HG02642 (cell line): Measurements from ENCODE around the gene AIF1.

Experiments
- ATAC-seq: cut with Tn5 transposase; IDR thresholded peaks from one replicate; pipeline ENCODE4 v1.9.1; 2021; ENCODE audit warnings: mild to moderate bottlenecking; ENCODE audit not compliant: unreplicated experiment, poor library complexity

The AIF1 gene

DNA sequence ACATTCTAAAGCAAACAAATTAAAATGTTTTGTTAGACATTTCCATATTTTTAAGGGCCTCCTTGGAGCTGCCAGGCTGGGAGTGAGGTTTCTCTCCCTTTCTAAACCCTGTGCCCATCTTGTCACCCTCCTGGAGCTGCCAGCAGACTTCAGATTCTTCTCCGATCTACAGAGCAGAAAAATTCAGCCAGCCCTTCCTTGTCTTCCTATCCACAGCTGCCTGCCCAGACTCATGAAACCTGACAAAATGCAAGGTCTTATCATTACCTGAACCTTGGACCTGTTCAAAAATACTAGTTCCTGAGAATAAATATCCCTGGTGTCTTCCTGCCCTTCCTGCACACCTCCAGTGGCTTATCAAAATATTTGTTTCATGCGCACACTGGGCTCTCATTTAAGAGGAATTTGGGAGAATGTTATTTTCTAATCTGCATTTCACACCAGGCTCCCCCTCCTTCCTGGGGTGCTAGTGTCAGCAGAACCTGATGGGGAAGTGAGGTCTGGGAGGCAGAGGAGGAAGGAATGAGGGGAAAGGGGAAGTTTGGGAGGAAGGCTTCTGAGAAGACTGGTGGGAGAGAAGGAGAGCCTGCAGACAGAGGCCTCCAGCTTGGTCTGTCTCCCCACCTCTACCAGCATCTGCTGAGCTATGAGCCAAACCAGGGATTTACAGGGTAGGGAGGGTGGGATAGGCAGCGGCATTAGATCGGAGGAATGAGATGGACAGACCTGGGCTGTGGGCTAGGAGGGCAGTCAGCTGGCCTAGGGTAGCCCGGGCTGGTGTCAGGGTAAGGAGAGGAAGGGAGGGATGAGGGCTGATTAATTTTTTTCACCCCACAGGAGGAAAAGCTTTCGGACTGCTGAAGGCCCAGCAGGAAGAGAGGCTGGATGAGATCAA lies at the start of gene AIF1:
Gene AIF1 (plus strand): TSS at position 551 of the 895 bp plus-strand sequence. CDS start 96 bp downstream, at position 647.
- ATAC-seq = no peak

DNA sequence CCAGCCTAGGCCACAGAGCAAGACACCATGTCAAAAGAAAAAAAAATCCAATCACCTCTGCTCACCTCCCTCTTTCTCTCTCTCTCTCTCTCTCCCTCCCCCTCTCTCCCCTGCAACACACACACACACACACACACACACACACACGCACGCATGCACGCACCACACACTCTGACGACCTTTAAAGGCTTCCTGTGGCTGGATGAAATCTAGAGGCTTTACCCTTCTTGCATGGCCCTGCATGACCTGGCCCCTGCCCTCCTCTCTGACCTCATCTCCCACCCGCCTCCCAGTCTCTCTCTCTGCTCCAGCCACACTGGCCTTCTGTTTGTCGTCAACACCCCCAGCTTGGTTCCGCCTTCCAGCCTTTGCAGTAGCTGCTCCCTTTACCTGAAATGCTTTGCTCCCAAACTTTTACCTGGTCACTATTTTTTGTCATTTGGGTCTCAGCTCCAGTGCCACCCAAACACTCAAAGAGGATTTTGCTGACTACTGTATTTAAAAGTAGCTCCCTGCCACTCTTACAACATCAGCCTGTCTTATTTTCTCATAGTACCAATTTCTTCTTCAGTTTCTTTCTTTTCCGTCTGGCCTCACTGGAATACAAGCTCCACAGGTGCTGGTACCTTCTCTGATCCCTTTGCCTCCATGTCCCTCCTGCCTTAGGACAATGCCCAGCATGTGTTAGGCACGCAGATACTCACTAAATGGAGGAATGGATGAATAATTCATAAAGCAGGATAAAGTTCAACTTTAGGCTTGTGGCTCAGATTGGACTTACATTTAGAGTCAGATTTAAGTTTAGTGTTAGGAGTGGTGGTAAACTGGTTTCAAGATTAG lies 47.3 kb upstream of the AIF1 start:
- no peak for ATAC-seq

DNA sequence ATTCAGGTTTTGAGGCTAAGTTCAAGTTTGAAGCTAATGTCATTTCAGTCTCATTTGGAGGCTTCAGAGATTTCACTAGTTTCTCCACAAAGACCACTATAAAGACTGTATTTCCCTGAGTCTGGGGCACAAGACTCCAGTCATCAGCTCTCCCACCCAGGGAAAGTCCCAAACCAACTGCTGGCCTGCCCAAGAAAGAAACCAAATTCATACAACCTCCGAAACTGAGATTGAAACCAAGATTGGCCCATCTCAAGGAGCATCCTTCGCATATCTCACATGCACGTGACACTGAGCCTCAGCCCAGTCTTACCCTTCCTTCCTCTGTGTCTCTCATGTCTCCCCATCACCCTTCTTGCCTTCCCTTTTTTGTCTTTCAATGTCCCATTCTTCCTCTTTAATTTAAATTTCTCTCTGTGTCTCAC lies 46.5 kb upstream of the AIF1 start:
- ATAC-seq = peak; percentile 63

DNA sequence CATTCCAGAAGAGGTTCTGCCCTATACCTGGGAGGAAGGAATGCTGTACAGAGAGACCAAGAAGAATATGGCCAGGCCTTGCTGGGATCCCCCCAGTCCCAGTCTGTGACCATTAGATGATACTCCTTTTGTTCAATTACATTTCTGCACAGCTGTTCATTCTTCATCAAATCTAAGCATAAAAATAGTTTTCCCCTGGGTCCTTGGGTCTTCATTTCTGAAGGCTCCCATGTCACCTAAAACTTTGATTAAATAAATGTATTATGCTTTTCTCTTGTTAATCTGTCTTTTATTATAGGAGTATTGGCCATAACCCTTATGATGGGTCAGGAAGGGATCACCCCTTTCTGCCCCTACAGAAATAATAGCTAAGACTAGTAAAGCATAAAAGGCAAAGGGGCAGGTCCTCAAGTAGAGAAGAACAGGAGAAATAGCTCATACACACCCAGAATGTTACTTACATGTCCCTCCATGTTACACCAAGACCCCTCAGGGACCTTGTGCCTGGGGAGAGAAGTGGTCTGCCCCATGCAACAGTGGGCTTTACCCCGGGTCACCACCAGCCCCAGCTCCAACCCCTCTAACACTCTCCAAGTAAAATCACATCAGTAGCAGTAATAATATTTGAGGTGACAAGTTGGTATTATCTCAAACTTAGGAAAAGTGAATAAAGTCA lies 45.0 kb upstream of the AIF1 start:
- ATAC-seq = no peak

DNA sequence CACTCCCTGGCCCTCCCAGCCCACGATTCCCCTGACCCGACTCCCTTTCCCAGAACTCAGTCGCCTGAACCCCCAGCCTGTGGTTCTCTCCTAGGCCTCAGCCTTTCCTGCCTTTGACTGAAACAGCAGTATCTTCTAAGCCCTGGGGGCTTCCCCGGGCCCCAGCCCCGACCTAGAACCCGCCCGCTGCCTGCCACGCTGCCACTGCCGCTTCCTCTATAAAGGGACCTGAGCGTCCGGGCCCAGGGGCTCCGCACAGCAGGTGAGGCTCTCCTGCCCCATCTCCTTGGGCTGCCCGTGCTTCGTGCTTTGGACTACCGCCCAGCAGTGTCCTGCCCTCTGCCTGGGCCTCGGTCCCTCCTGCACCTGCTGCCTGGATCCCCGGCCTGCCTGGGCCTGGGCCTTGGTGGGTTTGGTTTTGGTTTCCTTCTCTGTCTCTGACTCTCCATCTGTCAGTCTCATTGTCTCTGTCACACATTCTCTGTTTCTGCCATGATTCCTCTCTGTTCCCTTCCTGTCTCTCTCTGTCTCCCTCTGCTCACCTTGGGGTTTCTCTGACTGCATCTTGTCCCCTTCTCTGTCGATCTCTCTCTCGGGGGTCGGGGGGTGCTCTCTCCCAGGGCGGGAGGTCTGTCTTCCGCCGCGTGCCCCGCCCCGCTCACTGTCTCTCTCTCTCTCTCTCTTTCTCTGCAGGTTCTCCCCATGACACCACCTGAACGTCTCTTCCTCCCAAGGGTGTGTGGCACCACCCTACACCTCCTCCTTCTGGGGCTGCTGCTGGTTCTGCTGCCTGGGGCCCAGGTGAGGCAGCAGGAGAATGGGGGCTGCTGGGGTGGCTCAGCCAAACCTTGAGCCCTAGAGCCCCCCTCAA lies 42.8 kb upstream of the AIF1 start, which contains the start of gene LTA:
Gene LTA (plus strand): TSS at position 249 of the 871 bp plus-strand sequence. CDS start 454 bp downstream, at position 703.
- peak; percentile 36 for ATAC-seq

DNA sequence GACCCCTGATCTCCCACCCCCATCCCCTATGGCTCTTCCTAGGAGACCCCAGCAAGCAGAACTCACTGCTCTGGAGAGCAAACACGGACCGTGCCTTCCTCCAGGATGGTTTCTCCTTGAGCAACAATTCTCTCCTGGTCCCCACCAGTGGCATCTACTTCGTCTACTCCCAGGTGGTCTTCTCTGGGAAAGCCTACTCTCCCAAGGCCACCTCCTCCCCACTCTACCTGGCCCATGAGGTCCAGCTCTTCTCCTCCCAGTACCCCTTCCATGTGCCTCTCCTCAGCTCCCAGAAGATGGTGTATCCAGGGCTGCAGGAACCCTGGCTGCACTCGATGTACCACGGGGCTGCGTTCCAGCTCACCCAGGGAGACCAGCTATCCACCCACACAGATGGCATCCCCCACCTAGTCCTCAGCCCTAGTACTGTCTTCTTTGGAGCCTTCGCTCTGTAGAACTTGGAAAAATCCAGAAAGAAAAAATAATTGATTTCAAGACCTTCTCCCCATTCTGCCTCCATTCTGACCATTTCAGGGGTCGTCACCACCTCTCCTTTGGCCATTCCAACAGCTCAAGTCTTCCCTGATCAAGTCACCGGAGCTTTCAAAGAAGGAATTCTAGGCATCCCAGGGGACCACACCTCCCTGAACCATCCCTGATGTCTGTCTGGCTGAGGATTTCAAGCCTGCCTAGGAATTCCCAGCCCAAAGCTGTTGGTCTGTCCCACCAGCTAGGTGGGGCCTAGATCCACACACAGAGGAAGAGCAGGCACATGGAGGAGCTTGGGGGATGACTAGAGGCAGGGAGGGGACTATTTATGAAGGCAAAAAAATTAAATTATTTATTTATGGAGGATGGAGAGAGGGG lies 41.6 kb upstream of the AIF1 start:
- ATAC-seq = no peak

DNA sequence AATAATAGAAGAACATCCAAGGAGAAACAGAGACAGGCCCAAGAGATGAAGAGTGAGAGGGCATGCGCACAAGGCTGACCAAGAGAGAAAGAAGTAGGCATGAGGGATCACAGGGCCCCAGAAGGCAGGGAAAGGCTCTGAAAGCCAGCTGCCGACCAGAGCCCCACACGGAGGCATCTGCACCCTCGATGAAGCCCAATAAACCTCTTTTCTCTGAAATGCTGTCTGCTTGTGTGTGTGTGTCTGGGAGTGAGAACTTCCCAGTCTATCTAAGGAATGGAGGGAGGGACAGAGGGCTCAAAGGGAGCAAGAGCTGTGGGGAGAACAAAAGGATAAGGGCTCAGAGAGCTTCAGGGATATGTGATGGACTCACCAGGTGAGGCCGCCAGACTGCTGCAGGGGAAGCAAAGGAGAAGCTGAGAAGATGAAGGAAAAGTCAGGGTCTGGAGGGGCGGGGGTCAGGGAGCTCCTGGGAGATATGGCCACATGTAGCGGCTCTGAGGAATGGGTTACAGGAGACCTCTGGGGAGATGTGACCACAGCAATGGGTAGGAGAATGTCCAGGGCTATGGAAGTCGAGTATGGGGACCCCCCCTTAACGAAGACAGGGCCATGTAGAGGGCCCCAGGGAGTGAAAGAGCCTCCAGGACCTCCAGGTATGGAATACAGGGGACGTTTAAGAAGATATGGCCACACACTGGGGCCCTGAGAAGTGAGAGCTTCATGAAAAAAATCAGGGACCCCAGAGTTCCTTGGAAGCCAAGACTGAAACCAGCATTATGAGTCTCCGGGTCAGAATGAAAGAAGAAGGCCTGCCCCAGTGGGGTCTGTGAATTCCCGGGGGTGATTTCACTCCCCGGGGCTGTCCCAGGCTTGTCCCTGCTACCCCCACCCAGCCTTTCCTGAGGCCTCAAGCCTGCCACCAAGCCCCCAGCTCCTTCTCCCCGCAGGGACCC lies 40.6 kb upstream of the AIF1 start:
- no peak for ATAC-seq

DNA sequence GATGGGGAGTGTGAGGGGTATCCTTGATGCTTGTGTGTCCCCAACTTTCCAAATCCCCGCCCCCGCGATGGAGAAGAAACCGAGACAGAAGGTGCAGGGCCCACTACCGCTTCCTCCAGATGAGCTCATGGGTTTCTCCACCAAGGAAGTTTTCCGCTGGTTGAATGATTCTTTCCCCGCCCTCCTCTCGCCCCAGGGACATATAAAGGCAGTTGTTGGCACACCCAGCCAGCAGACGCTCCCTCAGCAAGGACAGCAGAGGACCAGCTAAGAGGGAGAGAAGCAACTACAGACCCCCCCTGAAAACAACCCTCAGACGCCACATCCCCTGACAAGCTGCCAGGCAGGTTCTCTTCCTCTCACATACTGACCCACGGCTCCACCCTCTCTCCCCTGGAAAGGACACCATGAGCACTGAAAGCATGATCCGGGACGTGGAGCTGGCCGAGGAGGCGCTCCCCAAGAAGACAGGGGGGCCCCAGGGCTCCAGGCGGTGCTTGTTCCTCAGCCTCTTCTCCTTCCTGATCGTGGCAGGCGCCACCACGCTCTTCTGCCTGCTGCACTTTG lies 39.6 kb upstream of the AIF1 start, which contains the start of gene TNF:
Gene TNF (plus strand): TSS at position 231 of the 567 bp plus-strand sequence. CDS start 177 bp downstream, at position 408.
- ATAC-seq = no peak

DNA sequence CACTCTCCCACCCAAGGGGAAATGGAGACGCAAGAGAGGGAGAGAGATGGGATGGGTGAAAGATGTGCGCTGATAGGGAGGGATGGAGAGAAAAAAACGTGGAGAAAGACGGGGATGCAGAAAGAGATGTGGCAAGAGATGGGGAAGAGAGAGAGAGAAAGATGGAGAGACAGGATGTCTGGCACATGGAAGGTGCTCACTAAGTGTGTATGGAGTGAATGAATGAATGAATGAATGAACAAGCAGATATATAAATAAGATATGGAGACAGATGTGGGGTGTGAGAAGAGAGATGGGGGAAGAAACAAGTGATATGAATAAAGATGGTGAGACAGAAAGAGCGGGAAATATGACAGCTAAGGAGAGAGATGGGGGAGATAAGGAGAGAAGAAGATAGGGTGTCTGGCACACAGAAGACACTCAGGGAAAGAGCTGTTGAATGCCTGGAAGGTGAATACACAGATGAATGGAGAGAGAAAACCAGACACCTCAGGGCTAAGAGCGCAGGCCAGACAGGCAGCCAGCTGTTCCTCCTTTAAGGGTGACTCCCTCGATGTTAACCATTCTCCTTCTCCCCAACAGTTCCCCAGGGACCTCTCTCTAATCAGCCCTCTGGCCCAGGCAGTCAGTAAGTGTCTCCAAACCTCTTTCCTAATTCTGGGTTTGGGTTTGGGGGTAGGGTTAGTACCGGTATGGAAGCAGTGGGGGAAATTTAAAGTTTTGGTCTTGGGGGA lies 38.9 kb upstream of the AIF1 start:
- no peak for ATAC-seq

DNA sequence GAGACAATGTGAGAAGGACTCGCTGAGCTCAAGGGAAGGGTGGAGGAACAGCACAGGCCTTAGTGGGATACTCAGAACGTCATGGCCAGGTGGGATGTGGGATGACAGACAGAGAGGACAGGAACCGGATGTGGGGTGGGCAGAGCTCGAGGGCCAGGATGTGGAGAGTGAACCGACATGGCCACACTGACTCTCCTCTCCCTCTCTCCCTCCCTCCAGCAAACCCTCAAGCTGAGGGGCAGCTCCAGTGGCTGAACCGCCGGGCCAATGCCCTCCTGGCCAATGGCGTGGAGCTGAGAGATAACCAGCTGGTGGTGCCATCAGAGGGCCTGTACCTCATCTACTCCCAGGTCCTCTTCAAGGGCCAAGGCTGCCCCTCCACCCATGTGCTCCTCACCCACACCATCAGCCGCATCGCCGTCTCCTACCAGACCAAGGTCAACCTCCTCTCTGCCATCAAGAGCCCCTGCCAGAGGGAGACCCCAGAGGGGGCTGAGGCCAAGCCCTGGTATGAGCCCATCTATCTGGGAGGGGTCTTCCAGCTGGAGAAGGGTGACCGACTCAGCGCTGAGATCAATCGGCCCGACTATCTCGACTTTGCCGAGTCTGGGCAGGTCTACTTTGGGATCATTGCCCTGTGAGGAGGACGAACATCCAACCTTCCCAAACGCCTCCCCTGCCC lies 38.0 kb upstream of the AIF1 start:
- no peak for ATAC-seq

DNA sequence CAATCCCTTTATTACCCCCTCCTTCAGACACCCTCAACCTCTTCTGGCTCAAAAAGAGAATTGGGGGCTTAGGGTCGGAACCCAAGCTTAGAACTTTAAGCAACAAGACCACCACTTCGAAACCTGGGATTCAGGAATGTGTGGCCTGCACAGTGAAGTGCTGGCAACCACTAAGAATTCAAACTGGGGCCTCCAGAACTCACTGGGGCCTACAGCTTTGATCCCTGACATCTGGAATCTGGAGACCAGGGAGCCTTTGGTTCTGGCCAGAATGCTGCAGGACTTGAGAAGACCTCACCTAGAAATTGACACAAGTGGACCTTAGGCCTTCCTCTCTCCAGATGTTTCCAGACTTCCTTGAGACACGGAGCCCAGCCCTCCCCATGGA lies 37.5 kb upstream of the AIF1 start:
- ATAC-seq = no peak

DNA sequence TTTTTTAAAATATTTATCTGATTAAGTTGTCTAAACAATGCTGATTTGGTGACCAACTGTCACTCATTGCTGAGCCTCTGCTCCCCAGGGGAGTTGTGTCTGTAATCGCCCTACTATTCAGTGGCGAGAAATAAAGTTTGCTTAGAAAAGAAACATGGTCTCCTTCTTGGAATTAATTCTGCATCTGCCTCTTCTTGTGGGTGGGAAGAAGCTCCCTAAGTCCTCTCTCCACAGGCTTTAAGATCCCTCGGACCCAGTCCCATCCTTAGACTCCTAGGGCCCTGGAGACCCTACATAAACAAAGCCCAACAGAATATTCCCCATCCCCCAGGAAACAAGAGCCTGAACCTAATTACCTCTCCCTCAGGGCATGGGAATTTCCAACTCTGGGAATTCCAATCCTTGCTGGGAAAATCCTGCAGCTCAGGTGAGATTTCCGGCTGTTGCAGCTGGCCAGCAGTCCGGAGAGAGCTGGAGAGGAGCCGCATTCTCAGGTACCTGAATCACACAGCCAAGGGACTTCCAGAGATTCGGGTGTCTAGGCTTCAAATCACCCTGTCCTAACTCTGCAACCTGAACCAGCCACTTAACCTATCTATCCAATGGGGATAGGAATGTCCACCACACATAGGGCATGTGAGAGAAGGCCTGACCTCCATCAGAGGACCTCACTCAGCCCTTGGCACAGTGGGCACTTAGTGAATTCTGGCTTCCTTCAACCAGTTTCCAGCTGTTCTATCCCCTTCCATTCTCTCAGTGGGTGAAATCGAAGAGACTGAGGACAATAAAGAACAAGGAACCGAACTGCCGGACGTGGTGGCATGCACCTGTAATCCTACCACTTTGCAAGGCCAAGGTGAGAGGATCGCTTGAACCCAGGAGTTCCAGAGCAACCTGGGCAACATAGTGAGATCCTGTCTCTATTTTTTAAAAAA lies 36.6 kb upstream of the AIF1 start:
- no peak for ATAC-seq

DNA sequence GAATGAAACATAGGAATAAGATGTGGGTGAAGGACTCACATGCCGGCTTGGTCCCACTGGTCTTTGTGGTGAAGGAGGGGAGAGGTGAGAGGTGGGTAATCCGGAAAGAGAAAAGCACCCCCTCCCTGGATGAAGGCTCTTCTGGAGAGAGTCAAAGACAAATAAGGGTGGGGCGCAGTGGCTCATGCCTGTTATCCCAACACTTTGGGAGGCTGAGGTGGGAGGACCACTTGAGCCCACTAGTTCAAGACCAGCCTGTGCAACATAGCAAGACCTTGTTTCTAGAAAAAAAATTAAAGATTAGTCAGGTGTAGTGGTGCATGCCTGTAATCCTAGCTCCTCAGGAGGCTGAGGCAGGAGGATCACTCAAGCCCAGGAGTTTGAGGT lies 35.9 kb upstream of the AIF1 start:
- no peak for ATAC-seq

DNA sequence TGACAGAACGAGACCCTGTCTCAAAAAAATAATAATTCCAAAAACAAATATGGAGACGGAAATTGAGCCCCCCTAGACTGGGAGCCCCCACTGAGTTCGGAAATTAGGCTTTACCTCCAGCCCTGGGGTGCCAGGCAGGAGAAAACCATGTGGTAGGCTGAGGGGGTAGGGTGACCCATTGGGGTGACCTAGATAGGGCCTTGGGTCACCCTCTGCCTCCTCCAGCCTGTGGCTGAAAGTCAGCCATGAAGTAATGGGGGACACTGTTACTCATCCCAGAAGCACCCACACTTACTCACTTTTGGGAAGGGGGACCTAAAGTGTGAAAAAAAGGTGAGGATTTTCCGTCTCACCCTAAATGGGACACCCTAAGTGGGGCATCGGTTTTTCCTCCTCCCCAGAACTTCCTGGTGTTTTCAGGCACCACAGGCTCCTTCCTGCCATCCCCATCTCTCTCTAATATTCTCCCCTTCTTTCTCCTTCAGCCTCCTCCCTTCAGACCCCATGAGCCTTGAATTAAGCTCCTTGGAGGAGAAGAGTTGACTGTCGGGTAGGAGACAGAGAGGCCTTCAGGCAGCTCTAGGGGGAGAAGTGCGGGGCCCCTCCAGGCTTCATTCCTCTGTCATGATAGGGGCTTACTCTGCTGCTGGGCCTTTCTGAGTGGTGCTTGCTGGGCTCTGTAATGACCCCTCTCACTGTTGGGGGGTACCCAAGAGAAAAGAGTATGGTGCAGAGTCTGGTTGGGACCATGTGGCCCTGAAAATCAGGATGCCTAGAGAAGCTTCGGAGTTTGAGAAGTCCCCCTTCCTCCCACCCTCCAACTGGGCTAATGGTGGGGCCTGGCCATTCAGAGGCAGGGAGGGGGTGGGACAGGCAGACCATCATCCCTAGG lies 35.2 kb upstream of the AIF1 start:
- no peak for ATAC-seq
